Measurements from ENCODE around the gene GABRA5.
"Not testable (repeated sequence)": the region's sequence is repeated elsewhere in the genome, so short reads cannot be mapped to it uniquely, and the experiment has no call there.

GABRA5 gene

DNA sequence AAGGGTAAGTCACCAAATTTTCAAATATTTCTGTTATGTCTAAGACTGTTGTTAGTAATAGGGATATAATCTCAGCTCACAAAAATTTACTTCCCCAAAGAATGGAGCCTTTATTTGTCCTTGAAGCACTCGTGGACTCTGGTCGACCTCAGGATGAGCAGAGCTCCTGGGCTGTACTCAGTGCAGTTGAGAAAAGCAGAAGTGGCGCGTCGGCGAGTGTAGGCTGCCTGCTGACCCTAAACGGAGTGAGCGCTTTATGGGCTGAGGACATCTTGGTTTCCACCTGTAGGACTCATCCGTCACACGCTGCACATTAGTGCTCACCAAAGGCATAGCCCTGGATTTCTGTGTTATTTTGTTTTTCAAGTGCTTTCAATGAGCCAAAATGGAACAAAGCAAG is 11.0 kb downstream of the GABRA5 start:
- no peak for DNase-seq (ENCODE audit: low read depth)

DNA sequence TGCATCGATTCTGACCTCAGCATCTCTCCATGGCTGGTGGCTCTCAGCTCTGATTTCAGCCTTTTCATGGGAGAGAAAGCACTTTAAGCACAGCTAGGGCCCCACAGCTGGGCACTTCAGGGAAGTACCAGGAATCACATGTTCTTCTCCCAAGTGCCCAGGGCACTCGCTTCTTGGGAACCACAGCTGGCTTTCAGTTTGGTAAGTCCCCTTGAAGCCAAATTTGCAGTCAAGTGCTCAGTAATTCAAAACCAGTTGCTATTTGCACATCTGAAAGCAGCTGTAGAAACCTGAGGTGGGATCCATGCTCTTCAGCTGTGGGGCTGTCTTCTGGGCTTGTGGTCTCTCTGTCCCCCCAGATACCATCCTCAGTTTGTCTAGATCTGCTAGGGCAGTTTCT is 12.8 kb downstream of the GABRA5 start:
- no peak for DNase-seq (ENCODE audit: low read depth)

- DNase-seq (ENCODE audit: low read depth): no peak
Measured at GRCh38 chr15:26882112-26882511, 15.2 kb downstream of the GABRA5 start.

DNA sequence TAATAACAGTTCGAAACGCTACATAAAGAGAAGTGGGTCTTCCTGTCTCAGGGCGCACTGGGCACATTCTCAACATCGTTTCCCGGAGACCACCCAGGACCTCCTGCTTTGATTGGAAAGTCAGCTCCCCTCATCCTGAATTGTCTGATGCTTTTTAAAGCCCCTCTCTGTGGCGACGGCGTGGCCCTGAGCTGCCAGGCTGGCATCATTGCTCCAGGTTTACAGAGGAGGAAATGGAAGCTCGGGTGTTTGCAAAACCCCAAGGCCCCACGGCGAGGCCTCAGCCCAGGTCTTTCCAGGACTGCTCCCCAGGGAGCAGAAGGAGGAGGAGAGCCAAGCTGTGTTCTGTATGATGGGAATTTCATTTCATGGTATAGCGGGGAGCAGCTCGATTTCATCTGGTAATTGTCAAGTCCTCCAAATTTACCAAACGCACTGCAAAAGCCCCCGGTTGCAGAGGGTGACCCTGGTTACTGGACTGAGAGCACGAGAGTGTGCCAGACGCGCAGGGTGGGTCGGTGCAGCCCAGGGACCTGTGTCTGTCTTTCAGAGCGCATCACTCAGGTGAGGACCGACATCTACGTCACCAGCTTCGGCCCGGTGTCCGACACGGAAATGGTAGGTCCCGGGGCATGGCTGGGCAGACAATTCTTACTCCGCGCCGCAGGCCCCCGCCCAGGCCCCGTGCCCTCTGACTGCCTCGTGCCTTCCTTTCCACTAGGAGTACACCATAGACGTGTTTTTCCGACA is 15.9 kb downstream of the GABRA5 start:
- no peak for DNase-seq (ENCODE audit: low read depth)

DNA sequence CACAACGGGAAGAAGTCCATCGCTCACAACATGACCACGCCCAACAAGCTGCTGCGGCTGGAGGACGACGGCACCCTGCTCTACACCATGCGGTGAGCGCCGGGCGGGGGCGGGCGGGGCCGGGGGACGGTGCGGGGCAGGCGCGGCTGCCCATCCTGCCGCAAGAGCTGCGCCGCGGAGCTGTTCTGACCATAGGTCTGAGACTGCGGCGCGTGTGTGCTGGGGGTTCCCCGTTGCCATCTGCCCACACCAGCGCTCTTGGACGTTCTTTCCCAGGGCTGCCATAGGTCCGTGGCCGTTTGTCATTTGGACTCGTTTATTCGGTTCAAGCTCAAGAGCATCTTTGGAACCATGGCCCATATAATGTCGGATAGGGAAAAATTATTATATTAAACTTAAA is 16.6 kb downstream of the GABRA5 start:
- no peak for DNase-seq (ENCODE audit: low read depth)

- no peak for DNase-seq (ENCODE audit: low read depth)
Measured at GRCh38 chr15:26886566-26886965, 19.7 kb downstream of the GABRA5 start.

- no peak for DNase-seq (ENCODE audit: low read depth)
Measured at GRCh38 chr15:26887926-26888666, 21.2 kb downstream of the GABRA5 start.

DNA sequence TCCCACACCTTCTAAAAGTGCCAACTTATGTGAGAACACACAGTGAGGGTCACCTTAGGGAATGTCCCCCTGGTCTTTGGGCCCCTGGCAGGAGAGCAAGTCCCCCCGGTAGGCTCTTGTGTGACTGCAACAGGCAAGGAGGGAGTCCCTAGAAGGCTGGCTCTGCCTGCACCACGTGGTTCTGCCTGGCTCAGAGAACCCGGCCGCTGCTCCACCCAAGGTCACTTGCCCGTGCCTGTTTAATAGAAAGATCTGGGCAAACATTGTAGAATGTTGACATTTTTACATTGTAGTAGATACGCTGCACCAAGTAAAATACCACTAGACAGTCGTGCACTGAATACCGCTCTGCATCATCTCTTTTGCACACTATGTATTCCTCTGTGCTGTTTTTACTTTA is 21.9 kb downstream of the GABRA5 start:
- DNase-seq (ENCODE audit: low read depth): no peak

GRCh38 chr15:26889298-26889898 is 22.5 kb downstream of the GABRA5 start:
- peak; percentile 28 for DNase-seq (ENCODE audit: low read depth)

DNA sequence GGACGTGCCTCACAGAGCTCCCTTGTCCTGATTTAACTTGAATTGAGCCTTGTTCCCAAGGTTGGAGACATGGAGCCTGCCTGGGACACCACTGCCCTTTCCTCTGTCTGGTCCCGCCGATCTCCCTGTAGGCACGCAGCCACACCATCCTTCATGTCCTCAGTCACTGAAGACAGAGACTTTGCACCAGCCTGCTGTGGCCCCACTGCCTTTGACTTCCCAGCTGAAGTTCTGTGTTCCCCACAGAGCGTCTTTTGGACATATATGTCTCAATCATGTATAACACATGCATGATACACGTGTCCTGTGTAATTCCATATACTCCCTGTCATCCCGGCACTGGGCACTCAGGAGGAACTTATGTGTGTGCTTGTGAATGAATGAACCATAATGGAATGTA is 23.6 kb downstream of the GABRA5 start:
- DNase-seq (ENCODE audit: low read depth): no peak

- DNase-seq (ENCODE audit: low read depth): no peak
Measured at GRCh38 chr15:26890988-26891387, 24.1 kb downstream of the GABRA5 start.

GRCh38 chr15:26891448-26892181 is 24.8 kb downstream of the GABRA5 start:
- peak; percentile 17 for DNase-seq (ENCODE audit: low read depth)

DNA sequence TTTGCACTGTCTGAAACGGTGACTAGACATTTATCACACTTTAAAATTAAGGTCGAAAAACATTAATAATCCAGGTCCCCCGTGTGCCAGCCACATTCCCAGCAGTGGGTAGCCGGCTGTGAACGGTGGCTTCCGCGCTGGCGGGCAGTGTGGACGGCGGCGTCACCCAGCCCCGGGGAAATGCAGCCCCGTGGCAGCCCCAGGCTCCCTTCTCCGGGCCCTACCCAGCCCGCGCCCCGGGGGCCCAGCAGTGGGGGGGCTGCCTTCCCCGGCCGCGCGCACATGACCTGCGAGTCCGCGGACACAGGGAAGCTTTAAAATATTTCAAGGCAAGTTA is 25.3 kb downstream of the GABRA5 start:
- DNase-seq (ENCODE audit: low read depth): no peak

GRCh38 chr15:26892678-26893077 is 25.8 kb downstream of the GABRA5 start:
- DNase-seq (ENCODE audit: low read depth): no peak

- DNase-seq (ENCODE audit: low read depth): no peak
Measured at GRCh38 chr15:26893351-26894065, 26.6 kb downstream of the GABRA5 start.

GRCh38 chr15:26894181-26894580 is 27.3 kb downstream of the GABRA5 start:
- DNase-seq (ENCODE audit: low read depth): no peak

GRCh38 chr15:26895346-26895745 is 28.5 kb downstream of the GABRA5 start:
- DNase-seq (ENCODE audit: low read depth): not testable (repeated sequence)

DNA sequence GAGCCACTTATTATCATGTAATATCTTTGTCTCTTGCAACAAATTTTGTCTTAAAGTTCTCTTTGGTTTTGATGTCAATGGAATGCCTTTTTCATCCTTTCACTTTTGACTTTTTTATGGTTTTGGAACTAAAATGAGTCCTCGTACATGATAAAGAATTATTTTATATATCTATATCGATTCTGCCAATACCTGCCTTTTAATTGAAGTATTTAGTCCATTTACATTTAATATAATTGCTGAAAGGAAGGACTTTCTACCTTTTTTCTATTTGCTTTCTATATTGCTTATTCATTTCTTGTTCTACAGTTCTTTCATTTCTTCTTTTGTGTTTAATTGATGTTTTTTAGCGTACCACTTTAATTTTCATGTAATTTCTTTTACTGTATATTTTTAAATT is 32.8 kb downstream of the GABRA5 start:
- no peak for DNase-seq (ENCODE audit: low read depth)

GRCh38 chr15:26901041-26901440 is 34.2 kb downstream of the GABRA5 start:
- no peak for DNase-seq (ENCODE audit: low read depth)

GRCh38 chr15:26910715-26911114 is 43.9 kb downstream of the GABRA5 start:
- DNase-seq (ENCODE audit: low read depth): no peak

DNA sequence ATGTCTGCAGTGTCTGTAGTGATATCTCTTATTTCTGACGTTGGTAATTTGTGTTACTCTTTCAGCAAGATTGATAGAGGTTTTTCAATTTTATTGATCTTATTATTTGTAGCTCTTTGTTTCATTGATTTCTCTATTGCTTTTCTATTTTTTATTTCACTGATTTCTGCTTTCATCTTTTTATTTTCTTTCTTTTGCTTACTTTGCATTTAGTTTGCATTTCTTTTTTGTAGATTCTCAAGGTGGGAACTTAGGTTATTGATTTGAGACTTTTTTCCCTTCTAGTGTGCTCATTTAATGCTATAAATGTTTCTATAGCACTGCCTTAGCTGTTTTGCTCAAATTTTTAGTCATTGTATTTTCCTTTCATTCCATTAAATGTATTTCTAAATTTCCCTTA is 54.6 kb downstream of the GABRA5 start:
- DNase-seq (ENCODE audit: low read depth): no peak

DNA sequence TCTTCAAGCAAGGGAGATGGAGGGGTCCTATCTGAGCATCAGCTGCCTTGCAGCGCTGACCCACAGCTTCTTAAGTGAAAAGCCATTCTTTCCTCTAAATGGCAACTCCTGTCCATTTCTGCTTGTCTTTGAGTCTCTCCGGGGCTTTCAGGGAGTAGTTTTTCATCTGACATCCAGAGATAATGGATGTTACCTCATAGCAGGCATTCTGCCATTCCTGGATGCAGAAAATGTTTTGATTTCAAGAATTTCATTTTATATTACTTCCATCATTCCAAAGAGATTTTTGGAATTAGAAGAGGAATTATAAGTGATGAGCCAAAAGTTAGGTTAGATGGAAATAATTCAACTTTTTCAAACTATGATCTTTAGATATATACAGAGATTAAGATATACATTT is 59.2 kb downstream of the GABRA5 start:
- no peak for DNase-seq (ENCODE audit: low read depth)

All from GM04504 (cell line).